ENCODE measurements around the gene SH2D7.
"Not testable (repeated sequence)": the region's sequence is repeated elsewhere in the genome, so short reads cannot be mapped to it uniquely, and the experiment has no call there.

Gene SH2D7

GRCh38 chr15:78149805-78150751 is 57.7 kb downstream of the SH2D7 start:
- Histone ChIP-seq H3K4me3 (ENCODE audit: low read depth in 1 of 5, low read length in 5 of 5) (peak overlapping the region; percentile 78 to 83 (median 82)), H3K4me1 (ENCODE audit: control insufficient read depth in 5 of 5, insufficient read depth in 5 of 5, low read length in 5 of 5) (peaks cover 5 to 53% (median 47%) of the 10 kb centered on the region in 5 donors), H3K9ac (ENCODE audit: low read length in 5 of 5) (peak overlapping the region; percentile 82 to 97 (median 94)), H3K27me3 (ENCODE audit: control insufficient read depth in 5 of 5, insufficient read depth in 4 of 5, low read length in 5 of 5) (no peaks in the 10 kb centered on the region), H3K27ac (ENCODE audit: low read depth, low read length) (peak overlapping the region; percentile 78), H3K36me3 (ENCODE audit: control insufficient read depth in 5 of 5, insufficient read depth in 5 of 5, low read length in 5 of 5) (no peaks in the 10 kb centered on the region), H3K9me3 (ENCODE audit: control insufficient read depth in 5 of 5, low read length in 5 of 5) (no peaks in the 10 kb centered on the region)

- H3K9ac ChIP-seq (ENCODE audit: low read length in 5 of 5): peak overlapping the region in 1 of 5 donors; percentile 97
- not testable (repeated sequence) for H3K27me3 ChIP-seq (ENCODE audit: control insufficient read depth in 5 of 5, insufficient read depth in 4 of 5, low read length in 5 of 5); H3K4me3 ChIP-seq (ENCODE audit: low read depth in 1 of 5, low read length in 5 of 5); H3K9me3 ChIP-seq (ENCODE audit: control insufficient read depth in 5 of 5, low read length in 5 of 5); H3K36me3 ChIP-seq (ENCODE audit: control insufficient read depth in 5 of 5, insufficient read depth in 5 of 5, low read length in 5 of 5)
- H3K4me1 ChIP-seq (ENCODE audit: control insufficient read depth in 5 of 5, insufficient read depth in 5 of 5, low read length in 5 of 5): peaks cover 7 to 61% (median 56%) of the 10 kb centered on the region in 5 donors
- peak overlapping the region; percentile 78 for H3K27ac ChIP-seq (ENCODE audit: low read depth, low read length)
Measured at GRCh38 chr15:78151075-78151474, 58.7 kb downstream of the SH2D7 start.
